Kidney glomerular epithelial cell (primary cell): ENCODE data around the gene KCNQ2.

Source experiments
- DNase-seq: peaks from one replicate; lab custom pipeline; 2025; lab: John Stamatoyannopoulos, UW

KCNQ2 gene

GRCh38 chr20:63454731-63455567 is 17.5 kb downstream of the KCNQ2 start:
- no peak for DNase-seq

GRCh38 chr20:63452821-63453523 is 19.5 kb downstream of the KCNQ2 start:
- DNase-seq: no peak

- DNase-seq: no peak
Observed at GRCh38 chr20:63452341-63452740, 20.1 kb downstream of the KCNQ2 start.

GRCh38 chr20:63451821-63452220 is 20.6 kb downstream of the KCNQ2 start:
- DNase-seq: no peak

GRCh38 chr20:63449796-63450730 is 22.4 kb downstream of the KCNQ2 start:
- DNase-seq: no peak

- no peak for DNase-seq
Observed at GRCh38 chr20:63449025-63449424, 23.4 kb downstream of the KCNQ2 start.

- no peak for DNase-seq
Observed at GRCh38 chr20:63448031-63448430, 24.4 kb downstream of the KCNQ2 start.

GRCh38 chr20:63447320-63447719 is 25.1 kb downstream of the KCNQ2 start:
- DNase-seq: no peak

- no peak for DNase-seq
Observed at GRCh38 chr20:63446216-63447024, 26.0 kb downstream of the KCNQ2 start.

GRCh38 chr20:63445075-63445734 is 27.2 kb downstream of the KCNQ2 start:
- no peak for DNase-seq

- DNase-seq: no peak
Observed at GRCh38 chr20:63444548-63444947, 27.9 kb downstream of the KCNQ2 start.

- DNase-seq: no peak
Observed at GRCh38 chr20:63443606-63444395, 28.7 kb downstream of the KCNQ2 start.

- no peak for DNase-seq
Observed at GRCh38 chr20:63442100-63442493, 30.4 kb downstream of the KCNQ2 start.

- DNase-seq: no peak
Observed at GRCh38 chr20:63441136-63442099, 31.0 kb downstream of the KCNQ2 start.

GRCh38 chr20:63440366-63440955 is 32.0 kb downstream of the KCNQ2 start:
- DNase-seq: no peak

- no peak for DNase-seq
Observed at GRCh38 chr20:63439866-63440265, 32.6 kb downstream of the KCNQ2 start.

GRCh38 chr20:63438121-63438520 is 34.3 kb downstream of the KCNQ2 start:
- DNase-seq: no peak

- DNase-seq: no peak
Observed at GRCh38 chr20:63435552-63435951, 36.9 kb downstream of the KCNQ2 start.
